T-cell (primary cell): ENCODE measurements around the gene STK39. TPM values are rescaled to one million over a fixed set of nuclear protein-coding genes. Genes with fewer than 3 reads are reported as not detected.

ENCODE experiments used
- ATAC-seq, 4 experiments: fragments of 200-7000 bp in 3 of 4; fragments of 150-1000 bp in 1 of 4; cut with Tn5 transposase; replicated peaks in 1 of 4; 1 replicate in 3 of 4; 2 replicates in 1 of 4; pipeline ENCODE4 v1.10.0; 2021; ENCODE audit warnings: moderate library complexity in 3 of 4, mild to moderate bottlenecking in 2 of 4, moderate number of reproducible peaks in 1 of 4
- CTCF ChIA-PET, 2 donors: fragments of 300-600 bp; sonication (Branson Sonifier 250); formaldehyde crosslinking; loops; one replicate each; lab custom pipeline; 2022; ENCODE audit warnings: antibody characterized with exemption in 2 of 2; lab: Charles Lee
- POLR2A ChIA-PET, 2 donors: fragments of 300-600 bp; sonication (Branson Sonifier 250); formaldehyde crosslinking; loops; one replicate each; lab custom pipeline; 2022; ENCODE audit warnings: antibody characterized with exemption in 2 of 2; lab: Charles Lee
- DNase-seq, 35 experiments: peaks; one replicate each; pipeline versions ENCODE4 v3.0.0 to v3.0.0-alpha.2; 2013 to 2023
- H3K27ac ChIP-seq: one replicate; pipeline ENCODE4 v1.5.1; 2013; ENCODE audit warnings: low read length
- H3K27me3 ChIP-seq, 2 experiments: replicated peaks in 1 of 2; 1 replicate in 1 of 2; 2 replicates in 1 of 2; pipeline versions ENCODE4 v1.6.1 to v1.7.0; 2013; ENCODE audit warnings: low read length in 1 of 2, mixed read lengths in 1 of 2; ENCODE audit not compliant: control insufficient read depth in 2 of 2, insufficient read depth in 2 of 2; ENCODE audit errors: extremely low read depth in 1 of 2
- H3K36me3 ChIP-seq, 2 donors: 1 replicate in 1 of 2; 2 replicates in 1 of 2; pipeline versions ENCODE4 v1.6.1 to v1.7.0; 2013; ENCODE audit warnings: low read length in 1 of 2; ENCODE audit not compliant: control insufficient read depth in 2 of 2, insufficient read depth in 1 of 2; ENCODE audit errors: extremely low read depth in 1 of 2
- H3K4me1 ChIP-seq, 2 experiments: 1 replicate in 1 of 2; 2 replicates in 1 of 2; pipeline versions ENCODE4 v1.6.1 to v1.7.0; 2013; ENCODE audit warnings: low read length in 2 of 2, mixed read lengths in 1 of 2; ENCODE audit not compliant: insufficient read depth in 2 of 2, control insufficient read depth in 1 of 2; ENCODE audit errors: extremely low read depth in 1 of 2
- H3K4me3 ChIP-seq, 2 donors: 1 replicate in 1 of 2; 2 replicates in 1 of 2; pipeline versions ENCODE4 v1.5.1 to v1.7.0; 2013; ENCODE audit warnings: mild to moderate bottlenecking in 2 of 2, low read length in 1 of 2, moderate library complexity in 1 of 2; ENCODE audit not compliant: control insufficient read depth in 1 of 2; ENCODE audit errors: extremely low read depth in 1 of 2
- H3K9me3 ChIP-seq: 2 replicates; pipeline ENCODE4 v1.7.0; 2013
- H3K27ac Mint-ChIP-seq, 2 donors: one replicate each; pipeline ENCODE4 v1.8.0; 2020 to 2021; ENCODE audit warnings: mild to moderate bottlenecking in 2 of 2, mixed read lengths in 2 of 2
- H3K27me3 Mint-ChIP-seq, 2 donors: one replicate each; pipeline ENCODE4 v1.8.0; 2021 to 2022; ENCODE audit warnings: mixed read lengths in 2 of 2
- H3K36me3 Mint-ChIP-seq: one replicate; pipeline ENCODE4 v1.8.0; 2021; ENCODE audit warnings: mixed read lengths
- H3K4me1 Mint-ChIP-seq, 3 donors: one replicate each; pipeline ENCODE4 v1.8.0; 2020 to 2022; ENCODE audit warnings: mixed read lengths in 3 of 3, mild to moderate bottlenecking in 1 of 3
- H3K4me3 Mint-ChIP-seq, 3 donors: one replicate each; pipeline ENCODE4 v1.8.0; 2020 to 2022; ENCODE audit warnings: mild to moderate bottlenecking in 3 of 3, mixed read lengths in 3 of 3, moderate library complexity in 3 of 3
- H3K9me3 Mint-ChIP-seq, 3 donors: one replicate each; pipeline ENCODE4 v1.8.0; 2020 to 2022; ENCODE audit warnings: mixed read lengths in 3 of 3
- WGBS: methylation state at CpG from one replicate; pipeline ENCODE4 v1.1.5; 2013; ENCODE audit warnings: missing lambda C conversion rate; ENCODE audit not compliant: insufficient coverage; 5-methylcytosine and 5-hydroxymethylcytosine counted together
- total RNA-seq, 35 experiments: library from RNA in 6 of 35; stranded (reverse) in 6 of 35; fragments of 120-200 nt in 1 of 35; gene quantifications; one replicate each; pipeline versions ENCODE4 v1.2.1 to v1.2.4 and lab custom pipeline; 2013 to 2026

Gene STK39
- total RNA-seq, 5 donors from 2014 or later (not counting 1 experiment from before 2014, with no cell fraction given), result 15.4 to 25.8 (median 21.0) TPM

- Mint-ChIP-seq H3K4me1 (peaks cover 11 to 19% (median 11%) of the 10 kb centered on the region in 3 donors), H3K36me3 (peaks cover 32% of the 10 kb centered on the region), H3K27ac (no peak overlapping the region), H3K4me3 (no peak overlapping the region), H3K9me3 (no peaks in the 10 kb centered on the region), H3K27me3 (no peaks in the 10 kb centered on the region)
- H3K9me3 ChIP-seq, result no peaks in the 10 kb centered on the region
- H3K36me3 ChIP-seq, result peaks cover 0 to 24% of the 10 kb centered on the region in 2 donors
- ATAC-seq, result no peak
- H3K4me1 ChIP-seq, result no peaks in the 10 kb centered on the region
- CTCF ChIA-PET, result interaction anchor here (0.6 to 1.0 kb wide), 5 partner anchors 21 to 1600 kb away, joined by 3 to 4 read pairs (median 3); no protein-coding TSS in a partner anchor
- POLR2A ChIA-PET, result interaction anchor here in 1 of 2 donors (0.7 kb wide), 1 partner anchor 22 kb away, joined by 4 read pairs; no protein-coding TSS in a partner anchor
- H3K27me3 ChIP-seq, result no peaks in the 10 kb centered on the region
- H3K4me3 ChIP-seq, result no peak overlapping the region
- WGBS, result 100% methylated on average over 1 of the region's 4 CpGs
- H3K27ac ChIP-seq, result no peak overlapping the region
- DNase-seq, result no peak
Observed at GRCh38 chr2:168139852-168140251, 107.5 kb downstream of the STK39 start.

DNA sequence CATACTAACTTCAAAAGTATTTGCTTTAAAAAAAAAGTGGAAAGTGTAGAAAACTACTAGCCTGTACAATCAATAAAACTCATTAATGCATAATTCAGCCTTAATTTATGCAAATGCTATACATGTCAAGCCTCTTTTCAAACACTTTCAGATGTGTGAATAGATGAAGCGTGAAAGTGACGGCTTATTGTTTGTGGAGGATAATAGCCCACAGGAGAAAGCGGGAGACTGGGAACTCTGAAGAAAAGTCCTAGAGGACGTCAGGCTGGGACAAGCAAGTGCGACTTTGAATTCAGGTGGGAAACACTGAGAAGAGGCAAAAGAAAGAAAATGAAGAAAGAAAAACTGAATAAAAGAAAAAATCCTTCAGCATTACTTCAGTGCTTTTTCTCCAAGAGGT lies 108.5 kb downstream of the STK39 start:
- no peaks in the 10 kb centered on the region for H3K9me3 ChIP-seq
- POLR2A ChIA-PET, result interaction anchor here in 1 of 2 donors (0.6 kb wide), 1 partner anchor 56 kb away, joined by 3 read pairs; no protein-coding TSS in a partner anchor
- H3K36me3 Mint-ChIP-seq, result peaks cover 29% of the 10 kb centered on the region
- peaks cover 0 to 33% of the 10 kb centered on the region in 2 donors for H3K36me3 ChIP-seq
- CTCF ChIA-PET, result no interaction called here
- WGBS, result no CpG with 5 or more reads among the region's 5 CpGs
- H3K4me3 ChIP-seq, result no peak overlapping the region
- no peak overlapping the region for H3K27ac ChIP-seq
- no peak overlapping the region for H3K4me3 Mint-ChIP-seq
- no peaks in the 10 kb centered on the region for H3K27me3 ChIP-seq
- DNase-seq, result no peak
- ATAC-seq, result no peak
- H3K4me1 ChIP-seq, result no peaks in the 10 kb centered on the region
- peaks cover 11 to 16% (median 11%) of the 10 kb centered on the region in 3 donors for H3K4me1 Mint-ChIP-seq
- no peak overlapping the region for H3K27ac Mint-ChIP-seq
- no peaks in the 10 kb centered on the region for H3K9me3 Mint-ChIP-seq
- H3K27me3 Mint-ChIP-seq, result no peaks in the 10 kb centered on the region

GRCh38 chr2:168138374-168138773 lies 109.0 kb downstream of the STK39 start:
- ATAC-seq (no peak), DNase-seq (no peak)
- H3K36me3 ChIP-seq, result peaks cover 0 to 33% of the 10 kb centered on the region in 2 donors
- POLR2A ChIA-PET, result interaction anchor here in 1 of 2 donors (0.6 kb wide), 1 partner anchor 57 kb away, joined by 3 read pairs; no protein-coding TSS in a partner anchor
- H3K27ac ChIP-seq, result no peak overlapping the region
- 100% methylated on average over 2 of the region's 5 CpGs for WGBS
- Mint-ChIP-seq H3K4me1 (peaks cover 11 to 16% (median 11%) of the 10 kb centered on the region in 3 donors), H3K4me3 (no peak overlapping the region), H3K27ac (peak overlapping the region; percentile 19 to 73), H3K27me3 (no peaks in the 10 kb centered on the region), H3K36me3 (peaks cover 27% of the 10 kb centered on the region), H3K9me3 (no peaks in the 10 kb centered on the region)
- no peaks in the 10 kb centered on the region for H3K27me3 ChIP-seq
- CTCF ChIA-PET, result interaction anchor here (1.2 to 1.8 kb wide), 3 partner anchors 19 to 198 kb away, joined by 3 to 9 read pairs (median 5); no protein-coding TSS in a partner anchor
- no peak overlapping the region for H3K4me3 ChIP-seq
- no peaks in the 10 kb centered on the region for H3K4me1 ChIP-seq
- H3K9me3 ChIP-seq, result no peaks in the 10 kb centered on the region

DNA sequence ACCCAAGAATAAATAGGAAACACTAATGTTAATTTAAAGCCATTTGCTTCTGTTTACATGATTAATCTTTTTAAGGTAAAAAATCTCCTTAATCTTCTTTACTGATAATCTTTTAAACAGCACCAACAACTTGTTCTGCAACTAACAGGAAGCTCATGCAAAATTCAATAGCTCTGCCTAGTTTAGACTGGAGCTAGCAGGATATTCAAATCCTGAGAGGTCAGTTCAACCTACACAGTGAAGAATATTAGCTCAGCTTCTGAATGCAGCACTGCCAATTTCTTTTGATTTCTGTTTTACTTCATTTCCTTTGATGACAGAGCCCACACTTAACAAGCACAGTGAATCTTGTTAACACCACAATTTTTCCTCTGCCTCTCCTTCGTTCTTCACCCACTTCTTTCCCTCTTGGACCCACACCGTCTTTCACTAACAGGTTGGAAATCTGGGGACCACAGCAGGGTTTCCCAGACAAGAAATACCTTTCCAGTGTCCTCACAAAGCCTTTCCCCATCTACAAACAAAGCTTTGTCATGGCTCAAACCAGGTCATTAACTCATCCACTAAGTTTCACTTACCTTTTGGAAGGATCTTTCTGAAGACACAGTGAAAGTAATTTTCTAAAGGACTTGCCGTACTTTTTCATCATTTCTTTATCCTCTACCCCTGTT lies 109.8 kb downstream of the STK39 start:
- no peaks in the 10 kb centered on the region for H3K27me3 Mint-ChIP-seq
- Histone ChIP-seq H3K27me3 (no peaks in the 10 kb centered on the region), H3K27ac (peak overlapping the region; percentile 10), H3K36me3 (peaks cover 0 to 39% of the 10 kb centered on the region in 2 donors), H3K4me3 (no peak overlapping the region), H3K9me3 (no peaks in the 10 kb centered on the region), H3K4me1 (no peaks in the 10 kb centered on the region)
- H3K4me3 Mint-ChIP-seq, result no peak overlapping the region
- 44% methylated on average over 2 of the region's 3 CpGs for WGBS
- POLR2A ChIA-PET, result no interaction called here
- ATAC-seq, result no peak
- H3K36me3 Mint-ChIP-seq, result peaks cover 30% of the 10 kb centered on the region
- H3K9me3 Mint-ChIP-seq, result no peaks in the 10 kb centered on the region
- peaks cover 7 to 17% (median 9%) of the 10 kb centered on the region in 3 donors for H3K4me1 Mint-ChIP-seq
- H3K27ac Mint-ChIP-seq, result peak overlapping the region; percentile 70 to 85
- no peak for DNase-seq
- CTCF ChIA-PET, result interaction anchor here (1.2 to 1.8 kb wide), 3 partner anchors 18 to 199 kb away, joined by 3 to 9 read pairs (median 5); no protein-coding TSS in a partner anchor

DNA sequence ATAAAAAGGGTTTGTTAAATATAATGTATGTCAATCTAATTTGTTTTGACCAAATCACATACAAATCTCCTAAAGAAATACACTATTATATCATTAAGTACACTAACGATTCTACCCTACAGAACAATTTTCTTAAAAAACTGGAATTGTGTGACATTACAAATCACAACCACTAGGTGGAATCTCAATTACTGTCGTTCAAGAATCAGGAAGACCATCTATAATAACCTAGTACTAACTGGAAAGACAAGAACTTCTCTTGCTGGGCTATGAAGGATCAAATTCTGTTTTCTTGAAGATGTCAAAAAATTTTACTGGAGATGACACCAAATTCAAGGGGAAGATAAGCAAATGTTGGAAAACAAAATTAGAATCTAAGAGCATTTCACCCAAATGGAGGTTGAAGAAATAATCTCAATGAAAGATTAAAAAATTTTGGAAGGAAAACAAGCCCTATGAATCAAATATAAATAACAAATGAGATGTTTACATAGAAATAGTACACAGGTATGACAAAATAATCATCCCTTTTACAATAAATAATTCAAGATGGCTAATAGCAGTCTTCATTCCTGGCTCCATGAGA lies 110.9 kb downstream of the STK39 start:
- H3K4me3 ChIP-seq, result no peak overlapping the region
- Mint-ChIP-seq H3K27ac (no peak overlapping the region), H3K9me3 (no peaks in the 10 kb centered on the region), H3K4me3 (no peak overlapping the region), H3K4me1 (peaks cover 7 to 29% (median 9%) of the 10 kb centered on the region in 3 donors), H3K27me3 (no peaks in the 10 kb centered on the region), H3K36me3 (peaks cover 39% of the 10 kb centered on the region)
- DNase-seq, result peak in 1 of 35 experiments; percentile 59
- H3K4me1 ChIP-seq, result no peaks in the 10 kb centered on the region
- peak in 1 of 4 experiments; percentile 47 for ATAC-seq
- no peak overlapping the region for H3K27ac ChIP-seq
- ChIA-PET CTCF (interaction anchor here (0.6 to 2.8 kb wide), 13 partner anchors 21 to 994 kb away, joined by 3 to 17 read pairs (median 5); no protein-coding TSS in a partner anchor), POLR2A (interaction anchor here in 1 of 2 donors (0.6 kb wide), 2 partner anchors 50 to 497 kb away, joined by 3 to 5 read pairs; no protein-coding TSS in a partner anchor)
- no peaks in the 10 kb centered on the region for H3K9me3 ChIP-seq
- no CpG with 5 or more reads among the region's 2 CpGs for WGBS
- H3K36me3 ChIP-seq, result peaks cover 0 to 39% of the 10 kb centered on the region in 2 donors
- H3K27me3 ChIP-seq, result no peaks in the 10 kb centered on the region

- Mint-ChIP-seq H3K36me3 (peaks cover 44% of the 10 kb centered on the region), H3K27ac (no peak overlapping the region), H3K4me3 (no peak overlapping the region), H3K9me3 (no peaks in the 10 kb centered on the region), H3K27me3 (no peaks in the 10 kb centered on the region), H3K4me1 (peaks cover 7 to 29% (median 10%) of the 10 kb centered on the region in 3 donors)
- H3K27ac ChIP-seq, result no peak overlapping the region
- peaks cover 0 to 41% of the 10 kb centered on the region in 2 donors for H3K36me3 ChIP-seq
- CTCF ChIA-PET, result interaction anchor here (0.6 to 2.8 kb wide), 16 partner anchors 15 to 771 kb away, joined by 3 to 17 read pairs (median 4); no protein-coding TSS in a partner anchor
- ATAC-seq (no peak), DNase-seq (no peak)
- H3K4me1 ChIP-seq, result no peaks in the 10 kb centered on the region
- no peak overlapping the region for H3K4me3 ChIP-seq
- no peaks in the 10 kb centered on the region for H3K9me3 ChIP-seq
- H3K27me3 ChIP-seq, result no peaks in the 10 kb centered on the region
- WGBS, result no CpG with 5 or more reads among the region's 4 CpGs
- POLR2A ChIA-PET, result interaction anchor here (0.6 kb wide), 2 partner anchors 51 to 1813 kb away, joined by 3 to 4 read pairs; no protein-coding TSS in a partner anchor
Observed at GRCh38 chr2:168135630-168136029, 111.8 kb downstream of the STK39 start.
